Subcutaneous adipose tissue (tissue), 4 donors: ENCODE data around the gene RBMS2. TPM values are rescaled to one million over a fixed set of nuclear protein-coding genes. Genes with fewer than 3 reads are reported as not detected.

ENCODE experiments used
- CTCF ChIP-seq: fragments of 450-650 bp; IDR thresholded peaks from one replicate; pipeline ENCODE4 v1.5.1; 2016; ENCODE audit warnings: low read depth, mild to moderate bottlenecking, control low read depth, antibody characterized with exemption, moderate library complexity
- total RNA-seq, 4 donors: library from RNA; depleted of rRNA; stranded (reverse); fragments of >200 nt; gene quantifications; one replicate each; pipeline ENCODE4 v1.1.0, GENCODE V29; 2016

RBMS2 gene
- total RNA-seq, 4 donors from 2014 or later: 22.0 to 49.5 (median 33.0) TPM

GRCh38 chr12:56565510-56566101 lies 44.0 kb downstream of the RBMS2 start:
- TF ChIP-seq CTCF: no peak

GRCh38 chr12:56568146-56568545 lies 46.5 kb downstream of the RBMS2 start:
- no peak for TF ChIP-seq CTCF

- no peak for TF ChIP-seq CTCF
These were observed 49.5 kb downstream of the RBMS2 start for GRCh38 chr12:56571121-56571520.

- no peak for TF ChIP-seq CTCF
These were observed 50.7 kb downstream of the RBMS2 start for GRCh38 chr12:56572288-56572687.

GRCh38 chr12:56574210-56574609 lies 52.6 kb downstream of the RBMS2 start:
- no peak for TF ChIP-seq CTCF

- TF ChIP-seq CTCF: no peak
These were observed 57.4 kb downstream of the RBMS2 start for GRCh38 chr12:56578983-56579546.

GRCh38 chr12:56581418-56582145 lies 60.0 kb downstream of the RBMS2 start:
- TF ChIP-seq CTCF: no peak
